Right lobe of liver (tissue), 4 donors: ENCODE results near the gene LRFN2.

Experiments used
- CTCF ChIP-seq, 4 donors: fragments of 200-600 bp in 3 of 4; fragments of 450-650 bp in 1 of 4; IDR thresholded peaks; one replicate each; pipeline versions ENCODE4 v1.5.1 to v1.8.0; 2016 to 2022; ENCODE audit warnings: antibody characterized with exemption in 4 of 4, mild to moderate bottlenecking in 2 of 4
- POLR2A ChIP-seq: fragments of 450-650 bp; IDR thresholded peaks from one replicate; pipeline ENCODE4 v1.6.1; 2017; ENCODE audit warnings: antibody characterized with exemption, mild to moderate bottlenecking
- donor health status: DM: no; HTN: no; CAD: no.
- donor health status: DM: no; HTN: no; CAD: no.
- donor health status: DM: no; HTN: yes; CAD: no.

GRCh38 chr6:40387127-40387870 is 199.9 kb downstream of the LRFN2 start:
- no peak for TF ChIP-seq CTCF (IDR thresholded peaks at IDR 0.05)
- TF ChIP-seq POLR2A, result no peak
